Upper lobe of left lung (tissue), 4 donors: ENCODE measurements around the gene SFT2D2.

Source experiments
- CTCF ChIP-seq, 6 experiments: fragments of 450-650 bp in 4 of 6; fragments of 200-600 bp in 2 of 6; sonication (generic) in 2 of 6; IDR thresholded peaks; one replicate each; pipeline ENCODE4 v1.5.1; 2016 to 2019; ENCODE audit warnings: antibody characterized with exemption in 6 of 6
- POLR2A ChIP-seq, 4 donors: fragments of 450-650 bp; IDR thresholded peaks; one replicate each; pipeline ENCODE4 v1.5.1; 2016 to 2017; ENCODE audit warnings: antibody characterized with exemption in 4 of 4, mild to moderate bottlenecking in 2 of 4

DNA sequence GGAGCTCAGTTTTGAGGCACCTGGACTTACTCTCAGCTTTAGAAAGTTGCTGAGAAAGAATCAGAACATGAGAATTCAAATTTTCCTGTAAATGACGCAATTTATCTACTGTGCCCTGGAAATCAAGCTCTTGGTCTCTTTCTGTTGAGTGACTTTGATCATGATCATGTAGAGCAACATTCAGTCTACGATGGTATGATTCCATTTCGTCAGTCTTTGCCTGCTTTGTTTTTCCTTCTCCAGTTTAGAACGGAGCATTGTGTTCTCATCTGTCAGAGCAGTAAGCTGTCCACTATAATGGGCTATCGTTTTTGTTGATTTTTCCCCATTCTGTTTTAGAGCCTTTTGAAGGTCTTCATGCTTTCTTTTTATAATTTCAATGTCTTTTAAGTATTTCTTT is 20.7 kb downstream of the SFT2D2 start:
- TF ChIP-seq POLR2A (IDR thresholded peaks at IDR 0.05), result no peak
- TF ChIP-seq CTCF (IDR thresholded peaks at IDR 0.05), result no peak
